HG03097 (cell line): Measurements from ENCODE around the gene TMEM132A.

ENCODE experiments used
- ATAC-seq: cut with Tn5 transposase; IDR thresholded peaks from one replicate; pipeline ENCODE4 v1.9.1; 2021; ENCODE audit not compliant: unreplicated experiment, low FRiP score

The TMEM132A gene

GRCh38 chr11:60919320-60919719 is 4.9 kb upstream of the TMEM132A start:
- ATAC-seq: no peak

GRCh38 chr11:60919956-60920355 is 4.3 kb upstream of the TMEM132A start:
- ATAC-seq: no peak

GRCh38 chr11:60921259-60921658 is 3.0 kb upstream of the TMEM132A start:
- no peak for ATAC-seq

- no peak for ATAC-seq
Measured at GRCh38 chr11:60921777-60922335, 2.4 kb upstream of the TMEM132A start.

GRCh38 chr11:60922906-60923305 is 1.4 kb upstream of the TMEM132A start:
- no peak for ATAC-seq

DNA sequence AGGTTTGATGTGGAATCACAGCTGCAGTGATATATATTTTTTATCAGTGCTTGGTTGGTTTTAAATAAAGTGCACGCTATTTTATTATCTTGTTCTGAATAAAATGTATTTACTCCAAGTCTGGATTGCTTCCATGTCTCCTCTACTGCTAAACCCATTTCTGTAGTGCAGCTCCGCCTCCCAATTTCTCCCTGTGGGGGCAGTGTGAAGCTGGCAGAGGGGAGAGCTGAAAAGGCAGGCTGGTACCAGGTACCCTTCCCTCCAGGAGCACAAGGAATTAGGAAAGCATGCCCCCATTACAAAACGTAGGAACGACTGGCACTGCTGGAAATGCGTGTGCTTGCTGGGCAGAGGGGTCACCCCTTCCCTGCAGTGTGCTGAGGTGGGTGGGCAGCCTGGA is 934 bp upstream of the TMEM132A start:
- no peak for ATAC-seq

GRCh38 chr11:60923800-60924109 is 505 bp upstream of the TMEM132A start:
- no peak for ATAC-seq

DNA sequence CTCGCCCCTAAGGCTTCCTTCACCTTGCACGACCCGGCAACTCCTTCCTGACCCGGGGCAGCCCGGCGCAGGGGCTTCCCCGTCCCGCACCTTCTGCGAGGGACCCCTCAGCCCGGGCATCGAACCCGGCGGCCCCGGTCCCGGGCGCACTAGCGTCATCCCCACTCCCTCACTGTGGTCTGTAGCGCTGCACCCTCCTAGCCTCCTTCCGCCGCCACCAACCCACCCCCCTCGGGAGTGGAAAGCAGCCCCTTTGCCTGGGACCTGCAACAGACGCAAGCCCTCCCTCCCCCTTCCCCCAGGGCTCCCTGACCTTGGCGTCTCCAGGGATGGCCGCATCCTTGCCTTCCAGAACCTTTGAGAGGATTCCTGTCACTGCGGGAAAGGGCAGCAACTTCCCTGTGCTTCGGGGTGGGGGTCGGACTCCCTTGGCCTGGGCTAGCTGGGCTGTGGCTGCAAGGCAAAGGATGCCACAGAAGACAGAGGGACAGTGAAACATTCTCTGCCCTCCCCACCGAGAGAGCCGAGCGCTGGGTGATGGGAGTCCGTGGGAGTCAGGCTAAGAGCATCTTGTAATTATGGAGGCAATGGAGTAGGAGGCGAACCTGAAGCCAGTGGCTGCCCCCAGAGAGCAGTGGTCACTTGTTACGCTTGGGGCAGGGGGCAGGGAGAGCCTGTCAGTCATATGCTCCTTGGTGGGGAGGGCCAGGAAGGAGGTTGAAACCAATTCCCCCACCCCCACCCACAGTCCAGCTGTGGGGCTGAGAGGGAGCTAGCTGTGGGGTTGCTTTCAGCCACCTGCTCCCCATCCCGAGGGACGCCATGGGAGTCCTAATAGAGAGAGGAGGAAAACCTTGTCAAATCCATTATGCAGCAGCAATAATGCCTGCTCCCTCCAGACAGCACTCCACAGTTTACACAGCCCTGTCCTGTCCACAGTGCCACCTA is 920 bp downstream of the TMEM132A start:
- ATAC-seq: no peak

- ATAC-seq: no peak
Measured at GRCh38 chr11:60925868-60926267, 1.6 kb downstream of the TMEM132A start.

DNA sequence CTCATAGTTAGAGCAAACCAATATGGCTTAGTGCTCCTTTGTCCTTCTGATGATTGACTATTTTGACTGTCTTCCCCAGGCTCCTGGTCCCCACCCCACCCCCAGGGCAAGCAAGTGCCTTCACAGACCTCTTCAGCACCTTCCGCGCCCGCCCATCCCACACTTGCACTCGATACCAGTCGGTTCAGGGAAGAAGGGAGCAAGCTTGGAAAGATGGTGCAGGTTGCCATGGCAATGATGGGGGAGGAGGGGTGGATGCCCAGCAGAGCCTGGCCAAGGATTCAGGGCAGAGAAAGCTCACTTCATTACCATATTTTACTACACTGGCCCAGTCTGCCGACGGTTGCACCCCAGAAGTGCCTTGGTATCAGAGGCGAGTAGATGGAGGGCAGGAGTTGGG is 2.2 kb downstream of the TMEM132A start:
- no peak for ATAC-seq

- no peak for ATAC-seq
Measured at GRCh38 chr11:60927061-60927592, 2.9 kb downstream of the TMEM132A start.

DNA sequence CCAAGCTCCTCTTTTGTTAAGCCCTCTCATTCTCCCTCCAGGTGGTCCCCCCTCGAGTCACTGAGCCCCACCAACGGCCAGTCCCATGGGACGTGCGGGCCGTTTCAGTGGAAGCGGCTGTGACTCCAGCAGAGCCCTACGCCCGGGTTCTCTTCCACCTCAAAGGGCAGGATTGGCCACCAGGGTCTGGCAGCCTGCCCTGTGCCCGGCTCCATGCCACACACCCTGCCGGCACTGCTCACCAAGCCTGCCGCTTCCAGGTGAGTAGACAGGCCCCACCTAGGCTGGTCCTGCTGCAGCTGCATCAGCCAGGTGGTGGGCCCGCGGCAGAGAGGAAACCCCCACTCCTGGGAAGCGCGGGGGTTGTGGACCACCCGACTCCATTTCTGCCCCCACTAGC is 3.3 kb downstream of the TMEM132A start:
- no peak for ATAC-seq

DNA sequence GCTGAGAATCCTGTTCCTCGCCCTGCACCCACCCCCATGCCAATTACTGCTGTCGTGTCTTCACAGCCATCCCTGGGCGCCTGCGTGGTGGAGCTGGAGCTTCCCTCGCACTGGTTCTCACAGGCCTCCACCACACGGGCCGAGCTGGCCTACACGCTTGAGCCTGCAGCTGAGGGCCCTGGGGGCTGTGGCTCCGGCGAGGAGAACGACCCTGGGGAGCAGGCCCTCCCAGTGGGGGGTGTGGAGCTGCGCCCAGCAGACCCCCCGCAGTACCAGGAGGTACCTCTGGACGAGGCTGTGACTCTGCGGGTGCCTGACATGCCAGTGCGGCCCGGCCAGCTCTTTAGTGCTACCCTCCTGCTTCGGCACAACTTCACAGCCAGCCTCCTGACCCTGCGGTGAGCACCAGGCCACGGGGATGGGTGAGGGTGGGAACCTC is 4.3 kb downstream of the TMEM132A start:
- no peak for ATAC-seq

GRCh38 chr11:60929764-60930163 is 5.5 kb downstream of the TMEM132A start:
- ATAC-seq: no peak

DNA sequence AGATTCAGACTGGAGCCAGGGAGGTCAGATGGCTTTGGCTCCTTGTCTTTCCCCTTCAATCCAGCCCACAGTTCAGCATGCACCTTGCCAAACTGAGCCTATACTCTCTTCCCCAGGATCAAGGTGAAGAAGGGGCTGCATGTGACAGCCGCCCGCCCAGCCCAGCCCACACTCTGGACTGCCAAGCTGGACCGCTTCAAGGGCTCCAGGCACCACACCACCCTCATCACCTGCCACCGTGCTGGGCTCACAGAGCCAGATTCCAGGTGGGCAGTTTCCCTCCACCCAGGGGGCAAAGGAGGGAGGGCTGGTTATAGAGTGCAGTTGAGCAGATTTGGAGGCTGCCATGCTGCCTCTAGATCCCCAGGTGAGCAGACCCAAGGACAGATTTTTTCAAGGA is 6.1 kb downstream of the TMEM132A start:
- no peak for ATAC-seq

- no peak for ATAC-seq
Measured at GRCh38 chr11:60931917-60932316, 7.7 kb downstream of the TMEM132A start.

DNA sequence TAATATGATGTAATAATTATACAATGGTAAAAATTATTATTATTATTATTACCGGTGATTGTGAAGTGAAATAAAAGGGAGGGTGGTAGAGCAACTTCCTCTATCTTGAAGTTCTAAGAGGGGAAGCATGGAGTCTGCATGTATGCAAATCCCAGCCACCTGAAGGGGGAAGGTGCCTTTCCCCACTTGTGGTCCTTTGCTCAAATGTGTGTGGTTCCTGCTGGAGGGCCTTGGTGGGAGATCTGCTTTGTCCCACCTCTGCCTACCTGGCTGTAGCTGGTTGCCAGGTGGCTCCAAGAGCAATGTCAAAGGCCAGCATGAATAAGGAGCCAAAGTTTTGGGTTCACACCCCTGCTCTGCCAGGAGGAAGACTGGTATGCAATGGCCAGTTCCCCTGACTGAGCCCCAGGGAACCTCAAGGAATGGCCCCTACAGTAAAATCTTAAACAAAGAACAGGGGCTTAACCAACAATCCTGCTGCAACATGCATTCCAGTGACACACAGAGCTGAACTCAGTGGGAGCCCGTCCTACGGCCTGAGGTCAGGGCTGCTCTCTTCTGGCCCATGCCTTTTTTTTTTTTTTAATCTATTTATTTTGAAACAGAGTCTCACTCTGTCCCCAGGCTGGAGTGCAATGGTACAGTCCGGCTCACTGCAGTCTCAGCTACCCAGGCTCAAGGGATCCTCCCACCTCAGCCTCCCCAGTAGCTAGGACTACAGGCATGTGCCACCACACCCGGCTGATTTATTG is 8.5 kb downstream of the TMEM132A start:
- ATAC-seq: no peak

DNA sequence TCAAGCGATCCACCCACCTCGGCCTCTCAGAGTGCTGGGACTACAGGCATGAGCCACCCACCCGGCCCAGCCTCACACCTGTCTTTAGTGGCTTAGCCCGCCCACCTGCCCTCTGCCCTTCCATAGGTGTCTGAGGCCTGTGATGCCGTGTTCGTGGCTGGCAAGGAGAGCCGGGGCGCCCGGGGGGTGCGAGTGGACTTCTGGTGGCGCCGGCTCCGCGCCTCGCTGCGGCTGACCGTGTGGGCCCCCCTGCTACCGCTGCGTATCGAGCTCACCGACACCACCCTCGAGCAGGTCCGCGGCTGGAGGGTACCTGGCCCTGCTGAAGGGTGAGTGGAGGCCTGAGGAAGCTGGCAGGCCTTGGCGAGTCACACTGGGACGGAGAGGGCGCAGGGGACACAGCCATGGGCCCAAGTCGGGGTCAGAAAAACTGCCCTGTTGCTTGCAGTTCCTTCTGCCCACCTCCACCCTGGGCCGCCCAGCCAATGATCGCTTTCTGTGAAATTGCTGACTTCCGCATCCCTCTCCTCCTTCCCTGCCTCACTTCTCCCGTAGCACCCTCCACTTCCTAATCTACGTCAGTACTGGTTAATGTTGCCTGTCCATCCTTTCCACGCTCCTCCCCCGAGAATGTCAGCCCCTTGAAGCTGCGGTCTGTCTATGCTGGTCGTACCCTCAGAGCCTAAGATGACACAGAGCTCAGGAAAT is 9.3 kb downstream of the TMEM132A start:
- no peak for ATAC-seq

- ATAC-seq: no peak
Measured at GRCh38 chr11:60934124-60934789, 10.0 kb downstream of the TMEM132A start.
